HG03095 (cell line): ENCODE results near the gene TMEM35B.

Experiments used
- ATAC-seq: cut with Tn5 transposase; IDR thresholded peaks from one replicate; pipeline ENCODE4 v1.9.1; 2021; ENCODE audit warnings: moderate library complexity; ENCODE audit not compliant: unreplicated experiment

The TMEM35B gene

DNA sequence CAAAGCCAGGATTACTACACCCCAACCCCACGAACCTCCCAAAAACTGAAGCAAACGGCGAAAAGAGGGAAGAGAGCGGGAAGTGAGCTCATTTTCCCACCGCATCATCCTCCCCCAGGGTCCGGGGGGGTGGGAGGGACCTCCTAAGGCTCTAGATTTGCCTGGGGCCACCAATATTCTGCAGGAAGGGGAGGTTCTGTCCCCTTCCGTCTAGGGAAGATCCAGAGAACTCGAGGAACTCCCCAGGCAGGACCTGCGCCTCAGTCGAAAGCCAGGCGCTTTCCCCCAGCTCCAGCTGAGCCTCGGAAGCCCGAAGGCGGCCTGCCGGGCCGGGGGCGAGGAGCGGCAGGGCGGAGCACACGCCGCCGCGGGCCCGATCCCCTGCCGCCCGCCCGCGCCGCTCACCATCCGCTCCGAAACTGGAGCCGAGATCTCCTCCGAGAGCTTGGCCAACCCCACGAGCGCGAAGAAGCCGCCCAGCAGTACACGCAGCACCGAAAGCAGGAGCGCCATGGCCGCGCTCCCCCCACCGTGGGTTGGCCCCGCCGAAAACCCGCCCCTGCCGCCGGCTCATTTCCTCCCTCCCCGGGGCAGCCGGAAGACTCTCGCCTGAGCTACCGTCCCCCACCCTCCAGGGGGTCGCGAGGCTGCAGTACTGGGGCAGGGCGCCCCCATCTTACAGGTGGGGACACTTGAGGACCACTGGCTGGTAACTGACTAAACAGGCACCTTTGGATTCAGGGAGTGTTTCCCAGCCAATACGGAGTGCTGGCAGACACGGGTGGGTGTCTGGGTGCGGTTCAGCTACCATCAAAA lies at the start of gene TMEM35B:
TMEM35B (minus strand) TSS at position 555 of the 816 bp plus-strand sequence; CDS start at position 513, 42 bp downstream.
- peak; percentile 80 for ATAC-seq

DNA sequence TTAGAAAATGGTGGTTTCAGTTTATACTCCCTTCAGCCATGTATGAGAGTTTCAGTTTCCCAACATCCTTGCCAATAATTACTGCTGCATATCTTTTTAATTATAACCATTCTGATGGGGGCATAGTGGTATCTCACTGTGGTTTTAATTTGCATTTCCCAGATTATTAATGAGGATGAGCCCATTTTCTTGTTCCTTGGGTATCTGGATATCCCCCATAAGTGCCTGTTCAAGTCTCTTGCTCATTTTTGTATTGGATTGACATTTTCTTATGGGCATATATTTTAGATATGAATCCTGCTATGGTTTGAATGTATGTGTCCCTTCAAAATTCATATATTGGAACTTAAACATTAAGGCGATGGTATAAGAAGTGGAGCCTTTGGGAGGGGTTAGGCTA lies 48.2 kb upstream of the TMEM35B start:
- ATAC-seq, result no peak

DNA sequence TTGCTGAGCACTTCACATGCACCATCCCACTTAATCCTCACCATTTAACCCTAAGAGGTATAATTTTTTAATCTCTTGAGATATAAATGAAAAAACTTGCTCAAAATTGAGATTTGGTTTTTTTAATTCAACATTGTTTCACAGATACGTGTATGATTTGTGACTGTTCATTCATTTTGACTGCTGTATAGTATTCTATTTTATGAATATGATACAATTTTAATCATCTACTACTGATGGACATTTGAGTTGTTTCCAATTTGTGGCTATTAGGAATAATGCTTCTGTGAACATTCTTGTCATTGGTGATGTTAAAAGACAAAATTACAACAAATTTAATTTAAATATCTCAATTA lies 47.2 kb upstream of the TMEM35B start:
- no peak for ATAC-seq

DNA sequence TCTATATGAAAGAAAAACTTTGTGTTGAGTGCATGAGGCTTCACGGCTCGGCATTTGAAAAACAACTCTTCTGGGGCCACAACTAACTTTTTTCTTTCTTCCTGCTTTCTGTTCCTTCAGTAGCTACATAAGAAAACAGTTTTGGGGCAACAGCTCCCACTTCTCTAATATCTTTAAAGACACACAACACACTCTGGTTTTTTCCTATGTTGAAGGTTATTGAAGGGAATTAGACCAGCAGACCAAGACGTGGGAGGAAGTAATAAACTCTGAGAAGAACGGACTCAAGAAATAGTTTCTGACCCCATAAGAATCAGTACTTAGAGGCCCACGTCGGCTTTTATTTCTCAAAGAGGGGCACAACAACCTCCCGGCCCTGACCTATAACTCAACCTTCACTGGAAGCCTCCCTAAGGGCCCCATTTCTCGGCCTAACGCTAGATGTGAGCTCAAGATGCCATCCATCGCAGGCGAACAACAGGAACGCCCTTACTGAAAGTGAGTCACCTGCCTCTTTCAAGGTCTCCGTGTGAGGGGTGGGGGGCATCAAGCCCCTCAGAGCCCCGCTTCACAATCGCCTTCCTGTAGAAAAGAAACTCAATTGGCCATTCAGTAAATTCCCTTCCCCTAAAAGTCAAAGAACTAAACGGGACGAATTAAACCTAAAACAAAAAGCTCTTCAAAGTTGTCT lies 45.8 kb upstream of the TMEM35B start:
- no peak for ATAC-seq

DNA sequence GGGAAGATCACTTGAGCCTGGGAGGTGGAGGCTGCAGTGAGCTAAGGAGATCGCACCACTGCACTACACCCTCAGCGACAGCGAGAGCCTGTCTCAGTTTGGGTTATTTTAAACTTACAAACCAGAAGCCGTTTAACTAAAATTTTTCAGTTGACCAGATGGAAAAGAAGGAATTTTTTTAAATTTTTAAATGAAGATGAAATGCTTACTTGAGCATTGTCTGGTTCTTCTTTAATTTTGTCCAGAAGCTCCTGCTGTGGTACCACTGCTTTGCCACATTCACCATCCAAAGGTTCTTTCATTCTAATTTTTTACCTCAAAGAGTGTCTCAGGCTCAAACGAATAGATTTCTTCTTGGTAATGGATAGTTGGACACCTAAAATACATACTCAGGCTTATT lies 45.2 kb upstream of the TMEM35B start:
- no peak for ATAC-seq

DNA sequence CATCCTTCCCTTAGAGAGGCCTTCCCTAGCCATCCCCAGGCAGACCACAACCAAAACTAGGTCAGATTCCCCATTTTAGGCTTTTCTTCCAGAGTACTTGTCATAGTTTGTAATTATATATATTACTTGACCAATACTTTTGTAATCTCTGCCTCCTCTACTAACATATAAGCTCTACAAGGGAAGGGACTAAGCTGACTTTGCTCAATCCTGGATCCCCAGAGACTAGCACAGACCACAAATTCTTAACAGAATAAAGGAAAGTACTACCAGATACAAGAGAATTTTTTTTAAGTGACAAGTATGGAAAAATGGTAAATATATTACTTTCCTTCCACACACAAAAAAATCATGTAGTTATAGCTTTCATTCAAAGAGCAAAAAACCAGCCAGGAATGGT lies 44.6 kb upstream of the TMEM35B start:
- ATAC-seq, result no peak

DNA sequence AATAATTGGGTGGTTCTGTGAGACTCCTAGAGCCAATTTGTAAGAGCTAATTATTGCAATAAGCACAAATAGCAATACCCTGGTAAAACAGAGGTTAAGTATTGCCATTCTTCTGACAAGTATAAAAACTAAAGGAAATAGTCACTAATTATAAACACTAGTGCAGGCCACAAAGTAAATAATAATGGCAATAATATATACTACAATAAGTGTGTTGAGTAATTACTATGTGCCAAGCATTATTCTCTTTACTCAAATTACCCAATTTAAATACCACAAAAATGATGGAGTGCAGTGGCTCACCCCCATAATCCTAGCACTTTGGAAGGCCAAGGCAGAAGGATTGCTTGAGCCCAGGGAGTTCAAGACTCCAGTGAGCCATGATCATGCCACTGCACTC lies 31.3 kb upstream of the TMEM35B start:
- ATAC-seq, result no peak

DNA sequence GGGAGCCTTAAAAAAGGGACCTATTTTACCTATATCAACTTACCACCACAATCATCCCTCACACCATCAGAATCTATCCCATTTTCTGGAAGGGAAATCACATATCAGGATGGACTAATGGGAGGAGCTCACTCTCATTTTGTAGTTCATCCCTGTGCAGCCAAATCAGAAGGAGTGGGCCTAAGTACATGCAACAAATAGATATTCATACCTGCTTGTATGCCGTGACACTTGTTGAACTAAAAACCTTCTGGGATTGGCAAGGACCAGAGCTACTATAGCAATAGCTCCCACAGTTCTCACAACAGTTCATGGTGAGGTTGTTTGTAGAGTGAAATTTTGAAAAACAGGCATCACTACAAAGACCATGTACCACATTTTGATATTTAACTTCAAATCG lies 29.3 kb upstream of the TMEM35B start:
- ATAC-seq, result no peak

DNA sequence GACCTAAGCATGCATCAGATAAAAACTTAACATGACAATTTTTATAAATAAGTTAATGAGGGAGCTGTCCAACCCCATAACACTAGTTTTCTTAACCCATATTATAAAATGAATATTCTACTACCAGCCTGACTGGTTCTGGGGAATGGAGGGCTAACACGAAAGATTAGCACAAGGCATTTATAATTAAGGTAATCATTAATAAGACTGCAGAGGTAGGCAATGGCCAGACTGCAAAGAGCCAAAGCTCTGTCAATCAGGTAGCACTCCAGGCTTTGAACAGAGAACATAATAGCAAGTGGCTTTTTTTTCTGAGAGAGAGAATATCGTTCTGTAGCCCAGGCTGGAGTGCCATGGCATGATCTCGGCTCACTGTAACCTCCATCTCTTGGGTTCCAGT lies 20.6 kb upstream of the TMEM35B start:
- ATAC-seq, result no peak

DNA sequence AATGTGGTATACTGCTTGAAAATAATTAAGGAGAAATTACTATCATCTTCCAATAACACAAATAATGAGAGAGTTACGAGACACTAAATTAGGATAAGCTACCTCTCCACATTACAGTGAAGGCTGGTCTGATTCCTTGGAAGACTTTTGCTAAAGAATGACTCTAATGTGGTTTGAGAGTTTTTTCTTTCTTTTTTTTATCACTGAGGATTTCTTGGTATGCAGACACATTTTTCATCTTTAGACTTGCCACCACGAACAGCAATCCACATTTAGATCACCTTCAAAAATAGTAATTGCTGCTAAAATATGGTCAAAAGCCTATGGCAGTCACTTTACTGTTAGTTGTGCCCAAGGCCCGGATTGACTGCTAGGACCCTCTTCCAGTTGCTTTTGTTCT lies 16.6 kb upstream of the TMEM35B start:
- ATAC-seq, result no peak

DNA sequence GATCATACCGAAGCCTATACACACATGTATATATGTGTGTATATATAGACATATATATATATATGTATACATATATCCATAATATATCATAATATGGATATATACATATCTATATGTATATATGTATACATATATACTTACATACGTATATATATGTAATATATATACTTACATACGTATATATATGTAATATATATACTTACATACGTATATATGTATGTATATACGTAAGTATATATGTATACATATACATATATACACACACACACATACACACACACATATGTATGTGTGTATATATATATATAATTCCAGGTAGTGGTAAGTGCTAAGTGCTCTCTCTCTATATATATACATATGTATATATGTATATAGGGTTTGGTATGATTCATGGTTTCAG lies 9.7 kb upstream of the TMEM35B start:
- ATAC-seq, result no peak

DNA sequence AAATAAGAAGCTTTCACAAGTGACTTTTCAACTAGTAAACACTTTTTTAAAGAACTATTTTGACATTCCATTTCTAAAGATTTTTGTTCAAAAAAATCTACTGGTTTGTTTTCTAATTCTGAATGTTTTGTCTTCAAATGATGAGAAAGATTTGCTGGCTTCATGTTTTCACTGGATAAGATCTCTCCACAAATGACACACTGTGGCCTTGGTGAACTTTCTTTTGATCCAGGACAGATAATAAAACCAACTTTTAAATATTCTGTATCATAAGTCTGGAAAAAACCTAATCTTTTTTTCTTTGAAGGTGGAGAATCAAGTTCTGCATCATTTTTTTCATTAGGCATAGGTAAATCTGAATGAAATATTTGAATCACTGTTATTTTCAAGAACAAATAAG lies 3.4 kb upstream of the TMEM35B start:
- ATAC-seq, result no peak

DNA sequence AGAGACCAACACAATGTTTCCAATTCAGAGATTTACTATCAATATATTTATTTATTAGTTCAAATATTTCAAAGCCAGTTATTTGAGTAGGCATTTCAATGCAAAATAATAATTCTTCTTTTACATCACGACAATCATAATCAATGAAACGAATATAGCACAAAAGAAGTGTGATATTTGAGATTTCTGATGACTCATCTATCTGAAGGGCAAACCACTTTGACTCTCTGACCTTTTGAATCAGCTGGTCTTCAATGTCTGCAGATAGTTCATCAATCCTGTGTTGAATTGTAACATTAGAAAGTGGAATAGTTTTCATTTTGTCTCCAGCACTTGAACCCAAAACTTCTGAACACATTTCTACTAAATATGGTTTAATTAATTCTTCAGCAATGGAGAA lies 3.0 kb upstream of the TMEM35B start:
- ATAC-seq, result no peak

DNA sequence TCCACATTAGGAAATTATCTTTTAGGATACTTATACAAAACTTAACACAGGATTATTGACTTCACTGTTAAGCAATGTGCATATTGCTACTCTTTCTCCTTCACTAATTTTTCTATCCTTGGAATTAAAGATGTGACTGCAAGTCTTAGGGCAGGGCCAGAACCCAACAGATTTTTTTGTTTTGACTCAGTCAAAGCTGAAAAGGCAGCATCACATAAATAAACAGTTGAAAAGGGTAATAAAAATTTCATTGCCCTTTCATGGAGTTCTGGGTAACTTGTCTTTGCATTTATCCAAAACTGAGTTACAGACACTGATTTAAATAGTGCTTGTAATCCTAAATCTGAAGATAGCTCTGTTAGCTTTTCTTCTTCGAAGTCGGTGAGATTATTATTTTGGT lies 1.9 kb upstream of the TMEM35B start:
- no peak for ATAC-seq

DNA sequence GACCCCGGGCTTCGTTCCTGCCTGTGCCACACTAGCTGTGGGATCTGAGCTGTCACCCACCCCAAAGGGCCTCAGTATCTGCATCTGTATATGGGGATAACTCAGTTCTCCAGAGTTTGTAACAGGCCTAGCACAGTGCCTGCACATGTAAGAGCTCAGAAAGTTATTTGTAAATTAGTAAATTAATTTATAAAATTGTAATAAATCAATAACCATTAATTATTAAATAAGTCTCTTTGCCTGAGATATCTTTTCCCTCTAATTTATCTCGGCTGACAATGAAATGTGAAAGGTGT lies 410 bp upstream of the TMEM35B start:
- peak; percentile 18 for ATAC-seq

DNA sequence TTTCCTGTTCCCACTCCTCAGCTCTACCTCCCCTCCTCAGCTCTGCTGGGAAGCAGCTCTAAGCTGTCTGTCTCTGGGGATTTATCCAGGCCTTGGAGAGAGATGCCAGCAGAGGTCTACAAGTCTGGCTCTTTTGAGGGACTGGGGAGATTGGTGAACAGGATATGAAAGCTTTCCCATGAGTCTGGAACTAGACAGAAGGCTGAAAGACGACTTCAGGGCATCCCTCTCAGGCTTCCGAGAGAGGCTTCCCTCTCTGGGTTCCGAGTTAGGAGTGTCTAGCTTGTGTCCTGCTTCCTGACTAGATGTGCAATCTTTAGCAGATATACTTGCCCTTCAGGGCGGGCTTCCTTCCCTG lies 733 bp downstream of the TMEM35B start:
- ATAC-seq, result peak; percentile 10

DNA sequence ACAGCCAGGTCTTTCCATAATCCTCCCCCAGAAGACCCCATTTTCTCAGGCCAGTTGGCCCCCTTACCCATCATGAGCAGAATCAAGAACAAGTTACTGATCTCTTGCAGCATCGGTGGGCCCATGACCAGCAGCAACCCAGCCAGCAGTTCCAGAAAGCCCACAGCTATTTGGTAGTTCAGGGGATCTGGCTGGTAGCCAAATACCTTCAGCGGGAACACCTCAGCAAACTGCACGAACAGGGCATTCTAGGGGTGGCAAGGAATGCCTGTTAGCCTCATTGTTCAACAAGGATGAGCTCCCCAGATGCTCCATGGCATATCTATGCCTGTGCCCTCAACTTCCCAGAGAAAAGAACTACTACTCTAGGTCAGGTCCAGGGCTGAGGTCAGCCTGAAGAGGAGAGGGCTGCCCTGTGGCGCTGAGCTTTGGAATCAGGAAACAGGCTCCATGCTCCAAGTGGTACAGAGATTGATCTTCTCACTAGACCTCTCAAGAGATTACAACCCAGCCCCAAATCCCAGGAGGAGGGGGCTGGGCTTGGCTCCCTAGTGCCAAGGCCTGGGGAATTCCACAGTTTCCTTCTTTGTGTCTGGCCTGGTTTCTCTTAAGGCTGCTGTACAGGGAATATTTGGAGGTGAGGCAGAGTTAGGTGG lies 1.3 kb downstream of the TMEM35B start:
- ATAC-seq, result no peak

DNA sequence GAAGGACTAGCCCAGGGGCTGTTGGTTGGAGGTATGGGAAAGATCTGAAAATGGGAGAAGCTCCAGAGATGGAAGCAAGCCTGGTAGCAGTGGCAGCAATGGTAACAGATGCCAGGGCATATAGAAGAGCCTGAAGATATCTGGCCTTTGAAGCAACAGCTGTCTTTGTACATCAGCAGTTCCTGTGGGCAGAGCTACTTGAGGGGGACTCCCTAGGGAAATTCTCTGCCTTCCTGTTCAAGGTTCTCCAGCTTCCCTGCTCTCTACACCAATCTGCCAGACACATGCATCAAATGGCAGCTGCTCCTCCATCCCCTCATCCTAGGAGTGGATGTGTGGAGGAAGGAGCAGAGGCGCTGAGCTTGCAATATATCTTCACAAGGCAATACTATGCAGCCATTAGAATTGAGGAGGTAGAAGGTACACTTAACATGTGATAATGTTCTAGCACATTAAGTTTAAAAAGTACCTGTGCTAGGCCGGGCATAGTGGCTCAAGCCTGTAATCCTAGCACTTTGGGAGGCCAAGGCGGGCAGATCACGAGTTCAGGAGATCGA lies 2.2 kb downstream of the TMEM35B start:
- no peak for ATAC-seq

DNA sequence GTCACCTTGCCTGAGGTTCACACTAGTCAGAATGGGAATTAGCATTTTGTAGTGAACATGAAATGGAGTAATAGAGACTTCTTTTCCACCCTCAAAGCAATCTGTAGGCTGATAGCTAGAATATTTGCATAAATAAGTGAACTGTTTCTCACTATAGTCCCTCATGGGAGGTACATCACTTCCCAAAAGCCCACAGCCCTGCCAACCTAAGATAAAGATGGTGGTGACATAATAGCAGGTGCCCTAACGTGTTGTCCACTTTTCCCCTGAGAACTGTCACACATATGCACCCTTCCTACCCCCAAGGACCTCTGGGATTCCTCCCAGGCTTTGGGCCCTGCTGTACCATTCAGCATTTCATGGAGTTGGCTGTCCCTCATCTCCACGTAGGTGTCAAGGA lies 4.4 kb downstream of the TMEM35B start:
- ATAC-seq, result no peak

DNA sequence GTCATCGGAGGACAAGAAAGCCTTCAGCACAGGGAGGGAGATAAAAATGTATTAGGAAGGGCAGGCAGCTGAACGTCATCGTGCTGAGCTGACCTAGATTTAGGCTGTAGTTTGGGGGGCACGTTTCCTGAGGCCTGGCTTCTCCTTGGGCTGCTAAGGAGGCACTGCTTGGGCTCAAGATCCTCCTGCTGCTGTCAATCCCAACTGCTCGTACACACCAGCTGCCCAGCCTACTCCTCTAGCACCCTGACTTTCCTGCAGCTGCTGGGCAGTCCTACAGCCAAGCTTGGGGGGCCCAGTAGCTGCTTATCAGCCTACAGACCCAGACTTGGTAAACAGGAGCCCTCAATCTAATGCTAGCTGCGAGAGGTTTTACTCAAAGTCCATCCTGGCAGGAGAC lies 6.2 kb downstream of the TMEM35B start:
- ATAC-seq, result no peak

DNA sequence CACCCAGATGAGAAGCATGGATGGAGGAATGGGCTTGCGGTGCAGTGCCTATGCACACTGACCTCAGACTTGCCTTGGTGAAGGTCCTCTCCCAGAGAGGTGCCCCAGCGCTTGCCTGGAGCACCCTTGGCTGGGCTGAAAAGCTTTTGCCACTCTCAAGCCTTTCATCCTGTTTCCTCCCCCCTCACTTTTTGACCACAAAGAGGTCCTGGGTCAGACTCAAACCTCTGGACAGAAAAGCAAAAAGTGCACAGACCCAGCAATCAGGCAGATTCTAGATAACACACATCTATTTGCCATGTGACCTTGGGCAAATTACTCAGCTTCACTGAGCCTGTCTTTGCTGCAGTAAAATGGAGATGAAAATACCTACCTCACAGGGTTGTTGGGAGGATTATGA lies 7.3 kb downstream of the TMEM35B start:
- no peak for ATAC-seq

DNA sequence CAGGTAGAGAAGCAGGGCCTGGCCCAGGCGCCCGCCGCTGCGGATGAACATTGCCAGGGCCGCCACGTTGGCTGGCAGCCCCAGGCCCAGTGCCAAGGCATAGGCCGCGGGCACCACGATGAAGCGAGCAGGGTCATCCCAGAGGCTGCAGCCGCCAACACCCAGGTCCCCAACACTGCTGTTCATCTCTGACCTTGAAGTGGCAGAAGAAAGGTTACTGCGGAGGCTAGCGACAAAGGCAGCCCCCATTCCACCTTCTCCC lies 8.0 kb downstream of the TMEM35B start:
- no peak for ATAC-seq
